Stimulated activated CD4-positive, alpha-beta T cell treated with anti-CD3 and anti-CD28 coated beads, TNF-alpha, amount 100 ng/mL, for 24 hours (primary cell): Measurements from ENCODE around the gene FSIP1.

Experiments used
- DNase-seq, 3 experiments: peaks; one replicate each; pipeline ENCODE4 v3.0.0-alpha.2; 2020; ENCODE audit warnings: low read depth in 3 of 3

FSIP1 gene

DNA sequence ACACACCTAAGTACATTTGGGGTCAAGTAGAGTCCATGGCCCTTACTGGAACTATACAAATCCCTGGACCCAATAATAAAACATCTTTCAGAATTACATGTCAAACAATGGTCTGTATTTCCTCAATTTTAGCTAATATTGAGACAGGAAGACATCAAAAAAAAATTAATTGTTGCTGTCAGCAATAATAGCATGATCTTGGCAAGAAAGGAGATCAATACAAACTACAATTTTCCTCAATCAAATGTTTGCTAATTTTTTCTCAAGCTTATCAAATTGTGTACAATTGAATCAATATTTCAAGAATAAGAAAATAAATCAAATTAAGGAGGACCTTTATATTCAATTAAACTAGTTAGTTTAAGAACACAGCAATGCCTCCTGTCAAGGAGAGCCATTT is 62.6 kb downstream of the FSIP1 start:
- DNase-seq = no peak

DNA sequence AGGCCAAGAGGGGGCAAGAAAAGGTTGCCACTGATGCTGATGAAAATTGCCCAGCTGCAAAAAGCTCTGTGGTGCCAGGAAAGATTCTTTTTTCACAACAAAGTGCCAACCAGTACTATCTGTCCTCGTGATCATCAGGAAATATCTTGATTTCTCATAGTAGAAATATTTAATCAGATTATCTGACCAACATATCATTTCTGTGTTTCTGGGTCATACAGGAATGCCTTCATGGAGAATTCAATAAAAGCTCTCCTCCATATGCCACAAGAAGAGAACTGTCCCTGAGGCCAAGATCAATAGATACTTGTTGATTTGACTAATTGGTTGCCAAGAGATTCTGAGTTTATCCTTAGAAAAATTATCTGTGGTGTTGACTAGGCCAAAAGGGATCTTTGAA is 63.5 kb downstream of the FSIP1 start:
- no peak for DNase-seq

DNA sequence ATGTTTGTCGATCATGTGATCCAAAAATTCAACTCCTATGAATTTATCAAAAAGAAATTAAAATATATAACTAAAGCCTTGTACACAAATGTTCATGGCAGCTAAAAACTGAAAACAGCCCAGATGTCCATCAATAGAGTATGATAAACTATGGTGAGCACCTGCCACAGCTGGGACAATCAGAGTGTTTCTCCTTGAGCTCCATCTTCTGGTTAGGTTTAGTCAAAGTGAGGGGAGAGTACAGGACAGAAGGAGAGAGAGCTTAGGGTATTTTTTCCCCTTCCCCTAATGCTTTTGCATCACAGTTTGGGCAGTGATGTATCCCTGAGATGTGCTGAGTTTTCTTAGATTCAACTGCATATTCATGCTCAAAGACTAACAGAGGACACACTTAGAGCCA is 65.5 kb downstream of the FSIP1 start:
- no peak for DNase-seq

- no peak for DNase-seq
Measured at GRCh38 chr15:39714251-39714650, 68.4 kb downstream of the FSIP1 start.

GRCh38 chr15:39713846-39714245 is 68.8 kb downstream of the FSIP1 start:
- DNase-seq = no peak

DNA sequence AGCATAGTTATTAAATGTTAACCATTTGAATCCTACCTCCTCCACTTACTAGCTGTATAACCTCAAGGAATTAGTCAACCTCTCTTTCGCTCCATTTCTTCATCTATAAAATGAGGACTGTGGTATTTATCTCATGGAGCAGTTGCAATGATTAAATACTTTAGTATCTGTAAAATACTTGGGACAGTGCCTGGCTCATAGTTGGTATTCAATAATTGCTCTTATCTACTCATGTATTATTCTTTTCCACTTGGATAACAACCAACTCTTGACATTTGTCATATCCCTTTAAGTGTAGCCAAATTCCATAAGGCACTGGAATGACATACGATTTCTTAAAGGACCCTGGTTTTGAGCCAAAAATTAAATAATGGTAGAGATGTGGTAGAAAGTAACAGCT is 72.0 kb downstream of the FSIP1 start:
- no peak for DNase-seq

DNA sequence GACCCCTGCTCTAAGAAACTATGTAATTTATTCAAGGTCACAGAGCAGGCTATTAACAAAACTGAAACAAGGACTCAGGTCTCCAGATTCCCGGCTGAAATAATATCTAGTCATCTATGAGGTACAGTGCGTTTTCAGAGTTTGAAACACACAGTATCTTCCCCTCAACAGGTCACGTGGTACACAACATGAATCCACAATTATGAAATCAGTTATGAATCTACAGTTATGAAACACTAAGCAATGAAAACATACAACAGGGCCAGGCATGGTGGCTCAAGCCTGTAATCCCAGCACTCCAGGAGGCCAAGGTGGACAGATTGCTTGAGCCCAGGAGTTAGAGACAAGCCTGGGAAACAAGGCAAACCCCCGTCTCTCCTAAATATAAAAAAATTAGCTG is 72.7 kb downstream of the FSIP1 start:
- no peak for DNase-seq

- no peak for DNase-seq
Measured at GRCh38 chr15:39706206-39706605, 76.4 kb downstream of the FSIP1 start.

DNA sequence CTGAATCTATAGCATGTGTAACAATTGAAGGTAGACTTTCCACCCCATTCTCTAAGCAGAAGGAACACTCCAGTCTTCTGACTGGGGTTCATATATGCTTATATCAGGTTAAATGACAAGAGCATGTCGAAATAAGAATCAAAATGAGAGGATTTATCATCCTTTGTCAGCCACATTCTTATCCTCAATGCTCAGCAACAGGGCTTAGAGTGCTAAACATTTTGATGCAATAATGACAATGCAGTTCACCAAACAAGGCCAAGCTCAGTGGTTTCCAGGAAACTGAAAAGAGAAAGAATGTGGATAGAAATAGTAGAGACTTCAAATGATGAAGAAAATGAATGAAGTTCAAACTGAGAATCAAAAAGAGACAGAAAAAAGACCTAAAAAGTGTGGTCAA is 78.0 kb downstream of the FSIP1 start:
- DNase-seq = no peak

GRCh38 chr15:39704235-39704634 is 78.4 kb downstream of the FSIP1 start:
- no peak for DNase-seq

DNA sequence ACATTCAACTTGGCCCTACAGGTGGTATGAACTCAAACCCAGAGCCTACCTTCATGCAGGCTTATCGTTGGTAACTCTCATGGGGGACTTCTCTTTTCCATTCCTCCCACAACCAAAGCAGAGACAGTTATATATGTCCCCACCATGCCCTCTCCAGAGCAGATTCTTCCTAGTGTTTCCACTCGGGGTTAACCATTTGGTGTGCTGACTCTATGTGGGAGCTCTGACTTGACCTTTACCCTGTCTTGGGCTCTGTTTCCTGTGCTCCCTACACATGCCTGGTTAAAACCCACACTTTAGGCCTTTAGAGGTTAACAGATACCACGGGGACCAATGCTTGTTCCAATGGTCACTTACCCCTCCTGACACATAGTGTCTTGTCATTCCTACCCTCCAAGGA is 80.7 kb downstream of the FSIP1 start:
- DNase-seq = no peak

DNA sequence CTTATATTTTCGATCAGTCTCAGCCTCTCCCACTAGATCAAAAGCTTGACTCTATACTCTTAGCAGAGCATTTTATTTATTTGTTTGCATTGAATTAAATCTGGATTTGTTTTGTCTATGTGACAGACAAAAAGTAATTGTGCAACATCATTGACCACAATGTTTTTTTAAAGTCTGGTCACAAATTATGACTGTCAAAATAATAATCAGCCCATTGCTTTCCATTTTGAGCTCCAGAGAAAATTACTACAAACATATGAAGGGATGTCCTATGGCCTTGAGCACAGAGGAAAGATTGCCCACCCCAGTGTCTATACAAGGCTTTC is 82.3 kb downstream of the FSIP1 start:
- no peak for DNase-seq

- no peak for DNase-seq
Measured at GRCh38 chr15:39699516-39700374, 82.9 kb downstream of the FSIP1 start.

DNA sequence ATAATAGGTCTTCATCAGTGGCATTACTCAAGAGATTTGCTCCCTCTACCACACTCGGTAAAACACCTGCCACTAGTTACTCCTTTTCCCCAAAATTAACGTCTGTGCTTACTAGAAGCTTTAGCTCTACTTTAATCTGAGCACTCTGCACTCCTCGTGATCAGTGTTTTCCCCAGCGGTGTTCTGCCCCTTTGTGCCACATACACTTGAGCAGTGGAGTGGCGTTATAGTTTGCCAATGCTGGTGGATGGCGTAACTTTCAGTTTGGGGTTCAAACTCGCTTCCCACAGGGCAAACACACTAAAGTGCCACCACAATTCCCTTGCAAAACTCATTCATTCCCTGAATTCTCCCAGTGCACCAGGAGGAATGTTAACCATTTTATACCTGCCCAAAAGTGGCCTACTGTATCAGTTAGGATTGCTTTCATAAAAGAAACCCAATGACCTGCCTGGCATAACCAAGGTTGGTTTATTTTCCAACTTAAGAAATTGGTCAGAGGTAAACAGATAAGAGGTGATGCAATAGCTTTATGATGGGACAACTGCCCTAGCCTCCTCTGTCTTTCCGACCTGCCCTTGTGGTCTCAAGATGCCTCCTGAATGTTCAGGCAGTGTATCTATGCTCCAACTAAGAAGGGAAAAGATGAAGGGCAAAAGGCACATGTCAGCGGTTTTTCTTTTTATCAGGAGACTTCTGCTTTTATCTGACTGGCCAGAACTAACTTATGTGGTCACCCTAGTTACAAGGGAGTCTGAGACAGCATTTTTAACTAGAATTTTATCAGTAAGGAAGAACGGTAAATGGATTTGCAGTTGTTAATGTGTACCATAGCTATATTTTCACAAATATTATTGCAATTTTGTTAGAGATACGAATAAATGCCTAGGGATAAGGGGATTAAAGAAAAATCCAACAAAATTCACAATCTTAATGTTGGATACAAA is 83.9 kb downstream of the FSIP1 start:
- no peak for DNase-seq

DNA sequence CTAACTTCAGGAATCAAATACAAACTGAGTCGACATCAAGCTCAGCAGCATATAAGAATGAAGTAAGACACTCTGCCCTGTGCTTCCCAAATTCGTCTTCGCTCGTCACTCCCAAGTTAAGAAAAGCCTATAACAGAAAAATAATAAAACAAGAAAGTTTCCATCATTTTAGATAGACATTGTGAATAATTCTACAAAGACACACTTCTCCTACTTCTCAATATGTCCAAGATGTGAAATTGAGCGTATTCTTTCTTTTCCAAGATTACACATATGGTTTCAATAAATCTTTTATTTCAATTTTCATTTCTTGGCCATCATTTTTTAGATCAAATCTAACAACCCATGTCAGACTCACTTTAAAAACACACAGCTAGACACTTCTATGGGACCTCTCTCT is 85.1 kb downstream of the FSIP1 start:
- no peak for DNase-seq

- no peak for DNase-seq
Measured at GRCh38 chr15:39695793-39696192, 86.8 kb downstream of the FSIP1 start.

GRCh38 chr15:39692356-39693327 is 90.0 kb downstream of the FSIP1 start:
- DNase-seq = no peak

DNA sequence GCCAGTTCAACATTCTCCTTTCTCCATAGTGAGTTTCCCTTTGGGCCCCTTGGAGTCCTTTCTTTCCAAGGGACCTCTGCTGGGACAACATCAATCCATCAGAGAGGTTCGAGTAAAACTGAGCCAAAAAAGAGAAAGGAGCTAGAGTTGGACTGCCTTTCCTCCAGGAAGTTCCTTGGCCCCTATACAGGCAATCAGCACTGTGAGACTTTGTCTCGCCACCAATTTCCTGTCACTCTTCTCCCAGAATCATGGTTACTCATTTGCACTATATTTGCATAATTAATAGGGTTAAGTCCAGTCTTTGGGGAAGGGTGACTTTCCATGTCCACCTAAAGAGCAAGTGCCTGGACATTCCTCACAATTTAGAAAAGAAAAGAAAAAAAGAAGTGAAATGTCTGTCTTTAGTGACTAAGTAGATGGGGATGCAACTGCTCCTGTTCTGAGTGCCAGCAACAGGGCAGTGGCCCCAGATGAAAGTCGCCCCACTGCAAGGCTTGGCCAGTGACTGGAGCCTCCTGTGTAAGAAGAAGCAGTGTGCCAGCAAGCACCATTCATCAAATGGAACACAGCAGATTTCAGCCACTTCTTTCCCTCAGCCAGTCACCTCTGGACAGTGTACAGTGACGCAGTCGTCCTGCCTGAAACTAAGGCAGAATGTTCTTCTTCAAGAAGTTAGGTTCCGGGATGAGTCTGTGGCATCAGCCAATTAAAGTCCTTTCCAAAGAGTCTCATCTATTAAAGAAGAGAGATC is 91.6 kb downstream of the FSIP1 start:
- DNase-seq = no peak

DNA sequence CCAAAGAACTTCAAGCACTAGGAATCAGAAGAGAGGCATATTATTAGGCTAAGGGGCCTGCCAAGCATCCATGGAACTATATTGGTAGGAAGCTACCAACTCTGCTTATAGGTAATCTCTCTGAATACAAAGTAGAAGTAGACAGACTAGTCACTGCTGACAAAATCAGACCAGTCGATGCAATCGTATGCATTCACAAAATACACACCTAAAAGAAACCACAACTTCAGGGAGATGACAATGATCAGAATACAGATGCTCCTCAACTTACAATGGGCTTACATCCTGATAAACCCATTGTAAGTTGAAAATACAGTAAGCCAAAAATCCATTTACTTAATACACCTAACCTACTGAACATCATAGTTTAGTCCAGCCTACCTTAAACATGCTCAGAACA is 94.7 kb downstream of the FSIP1 start:
- no peak for DNase-seq

DNA sequence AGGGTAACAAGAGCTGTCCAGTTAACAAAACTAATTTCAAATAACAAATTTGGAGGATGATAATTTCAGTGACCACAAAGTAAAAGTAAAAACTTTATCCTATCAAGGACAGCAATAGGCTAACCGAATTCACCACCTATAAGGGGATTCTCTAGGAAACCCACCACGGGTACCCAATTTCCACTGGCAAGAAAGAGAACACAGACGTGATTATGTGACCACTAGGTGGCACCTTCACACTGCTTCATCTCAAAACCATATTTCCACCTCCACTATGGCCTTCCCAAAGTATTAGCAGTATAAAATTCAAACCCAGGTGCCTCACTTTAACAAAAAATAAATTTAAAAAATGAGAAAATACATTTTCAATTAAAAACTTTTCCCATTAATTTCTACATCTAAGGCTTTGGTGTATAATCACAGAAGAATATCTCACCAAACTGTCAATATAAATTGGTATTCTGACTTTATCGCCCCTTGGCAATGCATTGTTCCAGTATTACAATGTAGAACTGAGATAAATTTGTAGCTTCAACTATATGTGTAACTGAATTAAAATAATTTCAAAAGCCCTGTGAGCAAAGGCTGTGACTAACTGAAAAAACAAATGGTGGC is 96.5 kb downstream of the FSIP1 start:
- DNase-seq = peak in 1 of 3 experiments; percentile 5

DNA sequence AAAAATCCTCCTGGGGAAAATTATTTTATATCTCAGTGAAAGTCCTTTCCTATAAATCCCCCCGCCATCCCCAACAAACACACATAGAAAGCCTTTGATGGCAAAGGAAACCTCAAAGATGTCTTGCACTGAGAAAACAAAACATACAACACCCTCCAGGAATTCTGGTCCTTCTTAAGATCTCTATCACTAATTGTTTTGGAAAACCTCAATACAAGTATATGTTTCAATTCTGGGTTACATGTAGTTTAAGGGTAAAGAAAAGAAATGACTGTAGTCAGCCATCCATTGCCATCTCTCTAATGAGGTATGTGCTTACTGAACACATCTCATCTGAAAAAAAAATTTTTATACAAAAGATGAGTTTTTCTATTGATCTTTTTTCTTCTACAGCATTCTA is 97.3 kb downstream of the FSIP1 start:
- no peak for DNase-seq
